ENCODE results near the gene HORMAD1. TPM values are rescaled to one million over a fixed set of nuclear protein-coding genes. Genes with fewer than 3 reads are reported as not detected.
A peak's percentile ranks its signal among the peaks of the same experiment; 100 is the strongest.

Gene HORMAD1
- total RNA-seq, 4 donors from 2014 or later, result 0.39 to 8.7 (median 2.5) TPM

DNA sequence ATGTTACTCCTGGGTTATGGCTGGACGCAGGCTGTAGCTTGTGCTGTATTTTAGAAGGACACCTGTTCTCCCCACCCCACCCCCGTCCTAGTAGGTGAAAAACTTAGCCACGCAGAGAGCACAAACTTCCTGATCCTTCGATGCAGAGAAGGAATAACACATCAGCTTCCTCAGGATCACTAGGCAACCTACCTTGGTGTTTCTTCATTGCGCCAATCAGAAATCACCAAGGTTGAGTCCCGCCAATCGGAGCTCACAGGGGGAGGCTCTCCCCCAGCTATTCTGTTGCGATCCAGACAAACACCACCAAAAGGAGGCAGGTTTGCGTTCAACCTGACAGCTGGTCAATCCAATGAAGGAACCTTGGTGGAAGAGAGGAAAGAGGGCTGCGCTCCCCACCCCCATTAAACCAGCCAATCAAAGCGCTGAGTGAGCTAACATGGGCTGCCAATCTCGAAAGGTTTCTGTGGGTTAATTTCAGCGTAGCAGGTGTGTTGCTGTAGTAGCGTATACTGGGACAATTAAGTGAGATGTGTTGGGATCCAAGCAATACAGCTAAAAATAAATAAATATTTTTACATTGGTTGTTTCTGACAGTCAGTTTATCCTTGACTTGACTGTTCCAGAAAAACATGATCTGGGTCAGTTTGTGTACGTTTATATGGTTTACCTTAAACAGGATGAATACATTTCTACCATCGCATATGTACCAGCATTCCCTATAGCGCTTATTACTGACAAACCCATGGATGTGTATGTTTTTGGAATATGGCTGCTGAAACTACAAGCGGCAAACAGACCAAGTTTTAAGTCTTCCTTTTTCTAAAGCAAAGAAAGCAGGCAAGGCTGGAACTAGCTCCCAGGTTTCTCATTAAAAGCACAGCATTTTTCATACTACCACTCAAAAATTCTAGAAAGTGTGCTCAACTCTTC lies 23.4 kb downstream of the HORMAD1 start, which contains the start of gene GOLPH3L:
Gene GOLPH3L, minus strand, starts transcription at position 160 of the 933 bp plus-strand sequence. CDS start 2,316 bp downstream, outside the sequence.
- Histone ChIP-seq H3K4me3 (peak within 1 kb of the TSS; percentile 56 to 72 (median 65)), H3K4me1 (peaks cover 0 to 35% (median 5%) of the 10 kb centered on the region in 4 donors), H3K36me3 (peaks cover 0 to 25% (median 5%) of the 10 kb centered on the region in 3 donors), H3K27ac (peak within 1 kb of the TSS; percentile 55 to 84 (median 76)), H3K27me3 (no peaks in the 10 kb centered on the region), H3K9me3 (no peaks in the 10 kb centered on the region)
- TF ChIP-seq, protein P1, sequence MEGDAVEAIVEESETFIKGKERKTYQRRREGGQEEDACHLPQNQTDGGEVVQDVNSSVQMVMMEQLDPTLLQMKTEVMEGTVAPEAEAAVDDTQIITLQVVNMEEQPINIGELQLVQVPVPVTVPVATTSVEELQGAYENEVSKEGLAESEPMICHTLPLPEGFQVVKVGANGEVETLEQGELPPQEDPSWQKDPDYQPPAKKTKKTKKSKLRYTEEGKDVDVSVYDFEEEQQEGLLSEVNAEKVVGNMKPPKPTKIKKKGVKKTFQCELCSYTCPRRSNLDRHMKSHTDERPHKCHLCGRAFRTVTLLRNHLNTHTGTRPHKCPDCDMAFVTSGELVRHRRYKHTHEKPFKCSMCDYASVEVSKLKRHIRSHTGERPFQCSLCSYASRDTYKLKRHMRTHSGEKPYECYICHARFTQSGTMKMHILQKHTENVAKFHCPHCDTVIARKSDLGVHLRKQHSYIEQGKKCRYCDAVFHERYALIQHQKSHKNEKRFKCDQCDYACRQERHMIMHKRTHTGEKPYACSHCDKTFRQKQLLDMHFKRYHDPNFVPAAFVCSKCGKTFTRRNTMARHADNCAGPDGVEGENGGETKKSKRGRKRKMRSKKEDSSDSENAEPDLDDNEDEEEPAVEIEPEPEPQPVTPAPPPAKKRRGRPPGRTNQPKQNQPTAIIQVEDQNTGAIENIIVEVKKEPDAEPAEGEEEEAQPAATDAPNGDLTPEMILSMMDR (IDR thresholded peaks at IDR 0.05), result peak; percentile 5 to 44 (median 23)
- TF ChIP-seq POLR2A (IDR thresholded peaks at IDR 0.05) (peak in 1 of 2 donors; percentile 71), EP300 (IDR thresholded peaks at IDR 0.05) (peak; percentile 58 to 89)
- DNase-seq (ENCODE audit: low spot score in 2 of 2), result peak; percentile 81 to 92
- WGBS, 2 donors, result 2% methylated on average over 18 of the region's 18 CpGs

DNA sequence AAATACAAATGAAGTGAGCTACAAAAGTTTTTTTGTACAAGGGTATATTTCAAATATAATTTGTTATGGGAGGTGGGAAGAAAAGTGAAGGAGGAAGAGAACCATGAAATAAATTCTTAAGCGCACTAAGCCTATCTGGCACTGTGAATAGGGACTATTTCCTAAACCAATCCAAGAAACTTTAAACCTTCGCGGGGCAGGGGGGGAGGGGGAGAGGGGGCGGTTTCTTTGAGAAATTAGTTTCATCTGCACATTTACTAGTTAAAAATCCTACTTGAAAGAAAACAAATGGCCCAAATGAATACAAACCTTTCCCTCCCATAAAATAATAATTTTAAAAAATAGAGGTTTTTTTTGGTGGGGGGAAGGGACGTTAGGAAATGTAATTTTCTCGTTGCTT lies 24.1 kb downstream of the HORMAD1 start:
- WGBS, 2 donors, result 0 to 1% methylated on average over 6 of the region's 6 CpGs
- Histone ChIP-seq H3K9me3 (no peaks in the 10 kb centered on the region), H3K4me1 (peaks cover 0 to 37% (median 5%) of the 10 kb centered on the region in 4 donors), H3K4me3 (peak overlapping the region; percentile 56 to 72 (median 65)), H3K36me3 (peaks cover 0 to 28% (median 5%) of the 10 kb centered on the region in 3 donors), H3K27ac (peak overlapping the region; percentile 55 to 84 (median 76)), H3K27me3 (no peaks in the 10 kb centered on the region)
- DNase-seq (ENCODE audit: low spot score in 2 of 2), result no peak
- TF ChIP-seq POLR2A (IDR thresholded peaks at IDR 0.05) (no peak), EP300 (IDR thresholded peaks at IDR 0.05) (no peak)
- TF ChIP-seq, protein P1 (IDR thresholded peaks at IDR 0.05), result no peak

DNA sequence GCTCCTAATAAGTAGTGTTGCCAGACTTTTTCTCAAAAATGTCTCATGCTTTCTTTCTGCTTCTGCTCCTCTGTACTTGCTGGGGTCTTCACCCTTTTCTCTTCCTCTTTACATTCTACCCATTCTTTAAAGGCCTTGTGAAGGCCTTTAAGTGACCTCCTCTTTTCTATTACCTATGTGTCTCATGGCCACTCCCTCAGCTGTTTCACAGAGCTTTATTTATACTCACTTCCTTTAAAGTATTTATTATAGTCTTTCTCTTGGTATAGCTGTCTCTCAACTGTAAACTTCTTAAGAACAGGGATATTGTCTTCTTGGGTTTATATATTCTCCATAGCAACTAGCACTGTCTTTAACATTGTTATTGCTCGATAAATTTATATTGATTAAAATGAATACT lies 24.5 kb downstream of the HORMAD1 start:
- peak overlapping the region in 3 of 4 donors; percentile 68 to 84 (median 83) for H3K27ac ChIP-seq
- H3K4me3 ChIP-seq, result peak overlapping the region; percentile 56 to 72 (median 65)
- WGBS, 2 donors, result 26 to 30% methylated on average over 1 of the region's 1 CpG
- TF ChIP-seq, protein P1 (IDR thresholded peaks at IDR 0.05), result no peak
- no peak for TF ChIP-seq EP300 (IDR thresholded peaks at IDR 0.05)
- no peak for TF ChIP-seq POLR2A (IDR thresholded peaks at IDR 0.05)
- DNase-seq (ENCODE audit: low spot score in 2 of 2), result no peak
- H3K4me1 ChIP-seq, result peaks cover 0 to 37% (median 5%) of the 10 kb centered on the region in 4 donors
- peaks cover 0 to 32% (median 5%) of the 10 kb centered on the region in 3 donors for H3K36me3 ChIP-seq
- no peaks in the 10 kb centered on the region for H3K9me3 ChIP-seq
- no peaks in the 10 kb centered on the region for H3K27me3 ChIP-seq

DNA sequence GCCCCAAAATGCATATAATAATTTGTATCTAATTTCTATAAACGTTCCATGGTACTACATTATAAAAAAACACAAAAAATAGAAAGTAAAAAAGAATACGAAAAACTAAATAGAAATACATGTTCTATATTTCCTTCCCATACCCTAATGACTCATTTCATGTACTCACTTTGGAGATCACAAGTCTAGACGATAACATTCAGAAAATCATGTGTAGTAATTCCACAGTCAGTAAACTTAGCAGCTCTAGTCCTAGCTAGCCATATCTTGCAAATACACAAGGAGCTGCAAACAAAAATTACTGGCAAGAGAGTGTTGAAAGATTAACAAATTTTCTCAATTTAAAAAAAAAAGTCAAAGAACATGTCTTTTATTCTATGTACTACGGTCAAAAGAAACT lies 25.1 kb downstream of the HORMAD1 start:
- TF ChIP-seq EP300 (IDR thresholded peaks at IDR 0.05) (no peak), POLR2A (IDR thresholded peaks at IDR 0.05) (no peak)
- TF ChIP-seq, protein P1 (IDR thresholded peaks at IDR 0.05), result no peak
- Histone ChIP-seq H3K27ac (no peak overlapping the region), H3K4me1 (peaks cover 0 to 40% (median 5%) of the 10 kb centered on the region in 4 donors), H3K9me3 (no peaks in the 10 kb centered on the region), H3K27me3 (no peaks in the 10 kb centered on the region), H3K36me3 (peaks cover 0 to 36% (median 5%) of the 10 kb centered on the region in 3 donors), H3K4me3 (no peak overlapping the region)
- no peak for DNase-seq (ENCODE audit: low spot score in 2 of 2)
- WGBS, 2 donors, result 80 to 81% methylated on average over 4 of the region's 4 CpGs

DNA sequence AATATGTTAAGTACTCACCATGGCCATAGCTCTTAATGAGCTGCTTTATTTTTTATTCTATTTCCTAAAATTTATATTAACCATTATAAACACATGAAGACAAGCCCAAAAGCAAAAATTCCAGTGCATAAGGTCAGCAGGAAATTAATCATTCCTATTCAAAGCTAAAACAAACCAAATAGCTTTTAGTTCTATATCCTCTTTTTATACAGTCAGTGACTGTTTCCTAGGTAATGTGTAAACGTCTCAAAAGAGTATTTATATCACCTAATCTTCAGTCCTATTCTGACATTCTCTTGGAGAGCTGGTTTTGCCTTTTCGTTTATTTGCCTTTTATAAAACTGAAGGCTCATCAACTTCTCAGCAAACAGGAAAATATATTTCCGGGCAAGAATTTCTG lies 28.0 kb downstream of the HORMAD1 start:
- Histone ChIP-seq H3K4me1 (peaks cover 0 to 48% (median 3%) of the 10 kb centered on the region in 4 donors), H3K4me3 (no peak overlapping the region), H3K27me3 (no peaks in the 10 kb centered on the region), H3K27ac (no peak overlapping the region), H3K9me3 (no peaks in the 10 kb centered on the region), H3K36me3 (peaks cover 0 to 46% (median 5%) of the 10 kb centered on the region in 3 donors)
- DNase-seq (ENCODE audit: low spot score in 2 of 2), result no peak
- TF ChIP-seq POLR2A (IDR thresholded peaks at IDR 0.05) (no peak), EP300 (IDR thresholded peaks at IDR 0.05) (no peak)
- TF ChIP-seq, protein P1 (IDR thresholded peaks at IDR 0.05), result no peak
- 72 to 85% methylated on average over 3 of the region's 3 CpGs for WGBS, 2 donors

All from tibial nerve (tissue), 4 donors.